Limb (tissue), 2 donors: Measurements from ENCODE around the gene ALOX15B.
"Not testable (repeated sequence)": the region's sequence is repeated elsewhere in the genome, so short reads cannot be mapped to it uniquely, and the experiment has no call there.

Source experiments
- DNase-seq, 2 donors: peaks; one replicate each; pipeline ENCODE4 v3.0.0-alpha.2; 2016; ENCODE audit errors: extremely low spot score in 2 of 2

ALOX15B gene

DNA sequence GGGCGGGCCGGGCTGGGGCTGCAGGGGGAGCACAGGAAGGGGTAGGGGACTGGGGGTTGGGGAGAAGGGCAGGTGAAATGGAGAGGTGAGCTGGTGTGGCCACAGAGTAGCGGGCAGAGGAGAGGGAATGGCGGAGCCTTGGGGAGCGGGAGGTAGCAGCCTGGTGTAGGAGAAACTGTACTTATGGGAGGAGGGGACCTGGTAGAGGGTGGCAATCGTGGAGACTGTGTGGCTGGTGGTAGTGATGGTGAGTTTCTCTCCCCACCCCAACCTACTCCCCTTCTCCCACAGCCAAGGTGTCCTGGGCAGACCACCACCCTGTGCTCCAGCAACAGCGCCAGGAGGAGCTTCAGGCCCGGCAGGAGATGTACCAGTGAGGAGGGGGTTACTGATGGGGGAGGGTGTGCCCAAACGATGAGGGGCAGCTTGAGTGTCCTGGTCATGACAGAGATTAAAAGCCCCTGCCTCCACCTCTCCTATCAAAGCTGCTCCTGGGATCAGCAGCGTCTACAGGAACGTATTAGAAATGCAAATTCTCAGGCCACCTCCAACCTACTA is 831 bp downstream of the ALOX15B start:
- DNase-seq = no peak

DNA sequence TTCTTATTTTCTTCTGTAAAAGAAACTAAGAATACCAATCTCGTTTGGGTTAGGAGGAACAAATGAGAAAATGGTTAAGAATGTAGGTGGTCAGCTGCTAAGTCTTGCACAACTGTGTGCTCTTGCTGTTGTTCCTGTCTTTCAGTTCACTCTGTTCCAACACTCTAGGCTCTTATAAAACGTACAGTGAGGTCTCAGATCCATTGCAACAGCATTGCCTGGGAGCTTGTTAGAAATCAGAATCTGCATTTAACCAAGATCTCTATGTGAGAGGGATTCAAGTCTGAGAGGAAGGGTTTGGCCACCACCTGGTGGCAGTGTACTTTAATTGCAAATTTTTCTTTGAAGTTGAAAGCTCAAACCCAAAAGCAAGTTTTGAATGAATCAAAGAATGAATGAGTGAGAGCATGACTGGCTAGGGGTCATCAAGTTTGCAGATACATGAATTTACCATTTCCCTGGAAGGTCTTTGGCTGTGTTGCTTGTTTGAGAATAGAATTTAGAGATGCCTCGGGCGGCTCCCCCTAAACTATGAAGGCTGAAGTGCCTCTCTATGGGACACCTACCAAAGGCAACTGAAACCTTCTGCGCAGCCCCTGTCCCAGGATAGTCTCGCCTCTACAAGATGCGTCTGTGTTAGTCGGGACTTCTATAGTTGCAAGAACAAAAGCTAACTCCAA is 2.5 kb downstream of the ALOX15B start:
- no peak for DNase-seq

DNA sequence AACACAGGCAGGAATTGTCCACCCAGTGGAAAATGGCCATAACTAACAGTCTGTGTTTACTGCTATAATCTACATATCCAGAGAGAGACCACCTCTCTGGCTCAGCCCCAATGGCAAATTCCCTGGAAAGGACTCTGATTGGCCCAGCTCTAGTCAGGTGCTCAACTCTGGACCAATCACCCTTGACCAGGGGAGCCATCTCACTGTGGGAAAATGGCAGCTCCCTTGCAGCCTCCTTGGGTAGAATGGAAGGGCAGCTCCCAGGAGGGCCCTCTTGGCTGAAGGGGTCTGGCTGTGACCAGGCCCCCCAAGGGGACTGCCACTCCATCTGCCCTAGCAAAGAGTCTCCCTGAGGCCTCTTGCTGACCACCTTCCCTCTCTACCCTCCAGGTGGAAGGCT is 3.1 kb downstream of the ALOX15B start:
- DNase-seq = no peak

DNA sequence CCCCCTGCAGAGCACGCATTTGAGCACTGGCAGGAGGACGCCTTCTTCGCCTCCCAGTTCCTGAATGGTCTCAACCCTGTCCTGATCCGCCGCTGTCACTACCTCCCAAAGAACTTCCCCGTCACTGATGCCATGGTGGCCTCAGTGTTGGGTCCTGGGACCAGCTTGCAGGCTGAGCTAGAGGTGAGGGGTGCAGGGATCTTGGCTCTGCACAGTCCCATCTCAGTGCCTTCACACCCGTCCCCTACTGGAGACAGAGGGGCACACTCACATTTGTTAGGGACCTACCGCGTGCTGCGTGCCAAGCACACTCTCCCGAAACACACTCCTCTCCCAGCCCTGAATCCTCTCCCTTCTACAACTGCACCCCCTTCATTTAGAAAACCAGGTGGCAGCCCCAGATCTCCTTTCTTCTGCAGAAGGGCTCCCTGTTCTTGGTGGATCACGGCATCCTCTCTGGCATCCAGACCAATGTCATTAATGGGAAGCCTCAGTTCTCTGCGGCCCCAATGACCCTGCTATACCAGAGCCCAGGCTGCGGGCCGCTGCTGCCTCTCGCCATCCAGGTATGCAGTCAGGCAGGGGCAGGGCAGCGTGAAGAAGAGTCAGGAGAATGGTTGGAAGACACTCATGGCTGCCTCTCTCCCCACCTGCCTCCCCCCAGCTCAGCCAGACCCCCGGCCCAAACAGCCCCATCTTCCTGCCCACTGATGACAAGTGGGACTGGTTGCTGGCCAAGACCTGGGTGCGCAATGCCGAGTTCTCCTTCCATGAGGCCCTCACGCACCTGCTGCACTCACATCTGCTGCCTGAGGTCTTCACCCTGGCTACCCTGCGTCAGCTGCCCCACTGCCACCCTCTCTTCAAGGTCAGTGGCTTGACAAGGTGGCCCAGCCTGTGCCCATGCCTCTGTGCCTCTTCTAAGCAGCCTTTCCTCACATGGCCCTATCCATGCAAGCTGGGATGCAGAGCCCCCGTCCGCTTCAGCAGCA is 6.3 kb downstream of the ALOX15B start:
- DNase-seq = no peak

DNA sequence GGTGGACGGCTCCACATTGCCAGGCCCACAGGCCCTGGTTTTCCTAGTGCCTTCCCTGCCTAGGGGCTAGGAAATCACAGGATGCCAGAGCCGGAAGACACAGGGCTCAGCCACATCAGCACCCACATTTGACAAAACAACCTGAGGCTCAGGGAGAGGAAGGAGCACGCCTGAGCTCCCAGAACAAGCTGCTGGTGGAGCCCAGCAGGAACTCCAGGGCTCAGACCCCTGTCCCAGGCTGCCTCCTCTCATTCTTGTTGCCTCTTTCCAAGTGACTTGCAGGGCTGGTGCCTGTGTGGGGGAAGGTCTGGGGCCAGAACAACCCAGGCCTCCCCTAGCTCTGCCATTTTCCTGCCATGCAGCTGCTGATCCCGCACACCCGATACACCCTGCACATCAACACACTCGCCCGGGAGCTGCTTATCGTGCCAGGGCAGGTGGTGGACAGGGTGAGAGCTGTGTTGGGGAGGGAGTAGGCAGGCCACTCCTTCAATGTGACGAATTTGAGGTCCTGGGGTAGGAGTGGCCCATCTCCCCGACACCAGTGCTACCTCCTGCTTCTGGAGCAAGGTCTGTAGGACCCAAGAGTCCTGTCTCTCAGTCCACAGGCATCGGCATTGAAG is 7.6 kb downstream of the ALOX15B start:
- no peak for DNase-seq

DNA sequence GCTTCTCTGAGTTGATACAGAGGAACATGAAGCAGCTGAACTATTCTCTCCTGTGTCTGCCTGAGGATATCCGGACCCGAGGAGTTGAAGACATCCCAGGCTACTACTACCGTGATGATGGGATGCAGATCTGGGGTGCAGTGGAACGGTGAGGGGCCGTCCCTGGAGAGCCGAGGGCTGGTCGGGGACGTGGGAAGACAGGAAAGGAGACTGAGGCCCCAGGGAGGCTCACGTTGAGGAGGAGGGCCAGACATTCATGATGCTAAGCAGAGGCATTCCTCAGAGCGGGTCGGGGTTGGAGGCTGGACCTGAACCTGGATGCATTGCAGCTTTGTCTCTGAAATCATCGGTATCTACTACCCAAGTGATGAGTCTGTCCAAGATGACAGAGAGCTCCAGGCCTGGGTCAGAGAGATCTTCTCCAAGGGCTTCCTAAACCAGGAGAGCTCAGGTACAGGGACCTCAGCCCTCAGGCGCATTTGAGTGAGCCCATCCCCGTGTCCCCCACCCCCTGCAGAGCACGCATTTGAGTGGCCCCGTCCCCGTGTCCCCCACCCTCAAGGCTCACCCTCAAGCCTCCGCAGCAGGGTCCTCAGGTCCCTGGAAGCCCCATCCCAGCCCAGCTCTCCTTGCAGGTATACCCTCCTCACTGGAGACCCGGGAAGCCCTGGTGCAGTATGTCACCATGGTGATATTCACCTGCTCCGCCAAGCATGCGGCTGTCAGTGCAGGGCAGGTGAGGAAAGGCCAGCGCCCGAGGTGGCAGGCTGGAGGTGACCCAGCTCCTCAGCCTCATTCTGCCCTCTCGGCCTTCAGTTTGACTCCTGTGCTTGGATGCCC is 8.3 kb downstream of the ALOX15B start:
- DNase-seq = no peak

DNA sequence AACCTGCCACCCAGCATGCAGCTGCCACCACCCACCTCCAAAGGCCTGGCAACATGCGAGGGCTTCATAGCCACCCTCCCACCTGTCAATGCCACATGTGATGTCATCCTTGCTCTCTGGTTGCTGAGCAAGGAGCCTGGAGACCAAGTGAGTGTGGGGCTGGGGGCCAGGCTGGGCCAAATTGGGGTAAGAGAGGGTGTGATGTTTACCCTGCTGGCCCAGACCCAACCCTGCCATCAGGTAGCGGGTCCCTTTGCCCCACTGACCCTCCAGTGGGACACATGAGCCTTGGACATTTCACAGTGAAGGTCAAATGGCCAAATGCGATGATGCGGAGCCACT is 8.9 kb downstream of the ALOX15B start:
- no peak for DNase-seq

DNA sequence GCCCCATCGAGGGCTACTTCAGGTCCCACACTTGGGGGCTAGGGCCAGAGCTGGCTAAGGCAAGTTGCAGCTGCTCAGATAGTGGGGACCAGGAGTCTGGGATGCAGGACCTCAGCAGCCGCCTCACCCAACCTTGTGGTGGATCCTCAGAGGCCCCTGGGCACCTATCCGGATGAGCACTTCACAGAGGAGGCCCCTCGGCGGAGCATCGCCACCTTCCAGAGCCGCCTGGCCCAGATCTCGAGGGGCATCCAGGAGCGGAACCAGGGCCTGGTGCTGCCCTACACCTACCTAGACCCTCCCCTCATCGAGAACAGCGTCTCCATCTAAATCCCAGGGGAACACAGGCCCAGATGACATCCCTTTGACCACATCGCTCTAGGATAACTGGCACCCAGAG is 9.4 kb downstream of the ALOX15B start:
- no peak for DNase-seq

DNA sequence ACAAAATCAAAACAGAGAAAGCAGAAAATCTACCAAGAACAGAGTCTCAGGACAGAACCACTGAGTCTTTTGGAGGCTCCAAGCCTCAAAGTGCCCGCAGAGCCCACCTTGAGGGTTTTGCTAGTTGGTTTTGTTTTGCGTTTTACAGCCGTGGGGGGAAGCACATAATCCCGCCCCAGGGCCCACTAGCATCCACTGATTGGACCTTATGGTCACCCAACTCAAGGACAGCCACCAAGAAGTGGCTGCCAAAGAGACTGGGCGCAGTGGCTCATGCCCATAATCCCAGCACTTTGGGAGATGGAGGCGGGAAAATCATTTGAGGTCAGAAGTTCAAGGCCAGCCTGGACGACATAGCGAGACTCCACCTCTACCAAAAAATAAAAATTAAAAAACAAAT is 9.9 kb downstream of the ALOX15B start:
- DNase-seq = no peak

DNA sequence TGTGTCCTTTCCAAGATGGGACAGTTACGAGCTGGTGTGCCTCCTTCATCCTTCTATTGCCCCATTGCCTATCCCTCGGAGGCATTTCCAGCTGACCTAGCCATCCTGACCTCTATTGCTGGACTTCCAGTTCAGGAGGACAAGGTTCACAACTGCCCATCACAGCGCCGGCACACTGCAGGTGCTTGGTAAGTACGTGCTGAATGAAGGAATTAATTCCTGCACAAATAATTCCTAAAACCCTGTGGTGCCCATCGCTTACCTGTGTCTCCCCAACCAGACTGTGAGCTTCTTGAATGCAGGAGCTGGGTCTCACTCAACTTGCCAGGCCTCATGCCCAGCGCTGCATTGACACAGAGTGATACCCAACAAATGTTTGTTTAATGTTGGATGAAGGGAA is 13.0 kb downstream of the ALOX15B start:
- no peak for DNase-seq

DNA sequence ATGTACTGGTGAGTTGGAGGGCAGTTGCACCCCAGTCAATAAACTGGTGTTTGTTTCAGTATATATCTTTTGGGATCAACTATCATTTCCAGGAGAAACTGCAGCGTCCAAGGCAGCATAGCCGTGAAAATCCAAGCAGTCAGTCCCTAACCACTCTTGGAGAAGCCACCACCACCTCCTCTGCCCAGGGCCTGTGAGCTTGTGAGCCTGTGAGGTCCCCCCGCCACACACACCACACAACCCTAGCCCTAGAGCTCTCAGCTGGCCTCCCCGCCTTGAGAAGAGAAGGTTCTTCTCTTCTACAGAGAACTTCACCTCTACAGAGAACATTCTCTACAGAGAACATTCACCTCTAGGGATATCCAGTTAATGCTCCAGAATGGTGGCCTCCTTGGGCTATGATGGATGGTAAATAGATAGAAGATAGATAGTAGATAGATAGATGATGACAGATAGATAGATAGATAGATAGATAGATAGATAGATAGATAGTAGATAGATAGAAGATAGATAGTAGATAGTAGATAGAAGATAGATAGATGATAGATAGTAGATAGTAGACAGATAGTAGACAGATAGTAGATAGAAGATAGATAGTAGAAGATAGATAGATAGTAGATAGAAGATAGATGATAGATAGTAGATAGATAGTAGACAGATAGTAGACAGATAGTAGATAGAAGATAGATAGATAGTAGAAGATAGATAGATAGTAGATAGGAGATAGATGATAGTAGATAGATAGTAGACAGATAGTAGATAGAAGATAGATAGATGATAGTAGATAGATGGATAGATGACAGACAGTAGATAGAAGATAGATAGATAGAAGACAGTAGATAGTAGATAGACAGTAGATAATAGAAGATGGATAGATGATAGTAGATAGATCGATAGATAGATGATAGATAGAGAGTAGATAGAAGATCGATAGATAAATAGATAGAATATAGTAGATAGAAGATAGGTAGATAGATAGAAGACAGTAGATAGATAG is 13.7 kb downstream of the ALOX15B start:
- DNase-seq = no peak

DNA sequence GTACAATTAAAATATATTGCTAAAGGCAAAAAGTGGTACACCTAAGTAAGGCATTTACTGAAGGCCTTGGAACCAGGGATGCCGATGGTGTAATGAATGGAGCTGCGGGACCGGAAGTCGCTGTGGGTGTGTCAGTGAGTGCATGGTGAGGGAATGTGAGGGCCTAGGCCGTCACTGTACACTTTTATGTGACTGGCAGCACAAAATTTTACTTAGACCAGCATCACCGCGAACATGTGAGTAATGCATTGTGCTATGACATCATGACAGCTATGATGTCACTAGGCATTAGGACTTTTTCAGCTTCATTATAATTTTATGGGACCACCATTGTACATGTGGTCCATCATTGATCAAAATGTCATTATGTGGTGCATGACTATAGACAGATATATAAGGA is 14.7 kb downstream of the ALOX15B start:
- DNase-seq = no peak

DNA sequence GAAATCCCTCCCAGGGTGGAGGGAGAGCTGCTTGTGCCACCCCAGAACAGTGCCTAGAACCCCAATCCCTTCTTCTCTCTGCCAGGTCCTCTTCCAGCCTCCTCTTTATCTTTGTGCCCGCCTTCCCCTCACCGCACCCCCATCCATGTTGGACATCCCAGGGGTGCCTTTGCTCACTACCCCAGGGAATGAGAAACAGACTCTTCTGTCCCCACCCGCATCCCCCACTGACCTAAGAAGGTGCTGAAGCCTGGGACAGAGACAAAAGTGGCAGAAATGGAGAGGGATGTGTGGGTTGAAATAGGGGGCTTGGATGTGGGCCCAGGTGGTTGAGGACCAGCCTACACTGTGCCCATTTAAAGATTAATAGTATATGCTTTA is 17.0 kb downstream of the ALOX15B start:
- no peak for DNase-seq

DNA sequence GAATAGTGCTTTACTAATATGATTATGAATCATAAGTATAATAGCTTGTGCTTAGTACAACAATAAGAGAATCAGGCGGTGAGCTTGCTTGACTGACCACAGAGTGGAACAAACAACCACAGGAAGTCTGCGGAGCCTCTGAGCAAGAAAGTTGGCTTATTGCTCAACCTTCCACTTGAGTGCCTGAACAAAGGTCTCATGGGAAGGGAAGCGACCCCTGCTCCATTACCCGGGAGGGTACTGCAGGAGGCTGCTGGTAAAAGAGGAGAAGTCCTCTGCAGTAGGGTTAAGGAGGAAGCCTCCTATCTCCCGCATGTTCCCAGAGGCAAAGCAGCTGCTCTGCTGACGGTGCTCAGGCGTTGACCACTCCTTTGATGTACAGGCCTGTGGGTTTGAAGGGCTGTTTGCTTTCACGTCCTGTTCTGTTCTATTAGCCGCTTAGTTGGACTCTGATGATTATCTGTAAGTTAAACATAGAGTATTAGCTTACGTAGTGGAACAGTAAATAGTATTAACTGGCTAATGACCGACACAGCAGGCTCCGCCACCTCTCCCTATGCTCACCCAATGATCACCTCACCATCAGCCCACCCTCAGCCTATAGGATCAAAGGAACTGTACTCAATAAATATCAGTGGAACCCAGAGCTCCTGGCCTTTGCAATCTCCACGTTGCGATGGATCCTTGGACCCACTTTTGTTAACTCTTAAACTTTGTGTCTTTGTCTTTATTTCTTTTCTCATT is 17.5 kb downstream of the ALOX15B start:
- no peak for DNase-seq

DNA sequence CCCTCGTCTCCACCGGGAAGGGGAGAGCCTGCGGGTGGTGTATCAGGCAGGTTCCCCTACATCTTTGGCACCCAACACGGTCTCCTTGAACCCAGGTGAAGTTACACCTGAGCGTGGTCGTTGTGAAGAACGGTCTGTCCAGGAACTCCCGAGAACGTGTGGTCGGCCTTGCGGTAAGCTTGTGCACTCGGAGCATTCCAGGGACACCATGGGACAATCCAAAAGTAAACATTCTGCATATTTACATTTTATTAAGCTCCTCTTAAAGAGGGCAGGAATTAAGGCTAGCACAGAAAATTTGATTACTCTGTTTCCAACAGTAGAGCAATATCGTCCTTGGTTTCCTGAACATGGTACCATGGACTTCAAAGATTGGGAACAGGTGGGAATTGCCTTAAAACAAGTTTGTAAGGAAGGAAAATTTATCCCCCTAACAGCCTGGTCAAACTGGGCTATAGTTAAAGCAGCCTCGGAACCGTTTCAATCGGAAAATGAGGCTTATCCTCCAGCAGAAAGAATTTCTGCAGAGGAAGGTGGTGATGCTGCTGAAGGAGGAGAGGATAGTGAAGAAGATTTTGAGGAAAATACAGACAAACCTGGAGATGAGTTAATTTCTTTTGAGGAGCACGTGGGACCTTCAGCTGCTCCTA is 18.2 kb downstream of the ALOX15B start:
- DNase-seq = no peak

DNA sequence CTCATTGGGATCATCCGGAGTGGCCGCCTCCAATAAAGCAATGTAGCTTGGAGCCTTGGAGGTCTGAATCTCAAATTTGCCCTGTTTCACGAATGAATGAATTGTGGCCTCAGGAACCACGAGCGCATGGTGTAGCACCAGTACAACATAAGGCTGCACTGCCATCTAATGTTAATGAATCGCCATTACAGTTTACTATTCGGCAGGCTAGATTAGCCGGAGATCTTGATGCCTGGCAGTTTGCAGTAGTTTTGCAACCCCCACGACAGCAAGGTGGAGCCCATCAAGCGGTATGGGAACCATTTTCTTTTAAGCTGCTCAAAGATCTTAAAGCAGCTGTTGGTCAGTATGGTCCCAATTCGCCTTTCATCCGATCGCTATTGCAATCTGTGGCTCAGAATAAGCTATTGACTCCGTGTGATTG is 18.8 kb downstream of the ALOX15B start:
- peak in 1 of 2 donors; percentile 77 for DNase-seq

DNA sequence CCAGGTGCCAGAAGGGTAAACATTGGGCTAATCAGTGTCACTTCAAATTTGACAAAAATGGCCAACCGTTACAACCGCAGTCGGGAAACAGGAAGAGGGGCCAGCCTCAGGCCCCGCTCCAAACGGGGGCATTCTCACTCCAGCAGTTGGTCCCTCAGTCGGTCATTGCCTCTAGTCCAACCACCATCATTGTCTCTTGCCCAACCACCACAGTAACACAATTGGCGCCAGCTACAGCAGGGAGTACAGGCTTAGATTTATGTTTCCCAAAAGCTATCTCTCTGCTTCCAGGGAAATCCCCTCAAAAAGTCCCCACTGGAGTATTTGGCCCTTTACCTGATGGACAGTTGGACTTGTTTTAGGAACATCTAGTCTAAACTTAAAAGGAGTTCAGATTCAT is 20.3 kb downstream of the ALOX15B start:
- DNase-seq = no peak

DNA sequence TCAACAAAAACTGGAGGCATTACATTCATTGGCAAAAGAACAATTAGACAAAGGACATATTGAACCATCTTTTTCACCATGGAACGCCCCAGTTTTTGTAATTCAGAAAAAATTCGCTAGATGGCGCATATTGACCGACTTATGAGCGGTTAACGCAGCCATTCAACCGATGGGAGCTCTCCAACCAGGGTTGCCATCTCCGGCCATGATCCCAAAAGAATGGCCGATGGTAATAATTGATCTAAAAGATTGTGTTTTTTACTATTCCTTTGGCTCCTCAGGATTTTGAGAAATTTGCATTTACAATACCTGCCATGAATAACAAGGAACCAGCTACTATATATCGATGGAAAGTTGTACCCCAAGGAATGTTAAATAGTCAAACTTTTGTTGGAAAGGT is 21.4 kb downstream of the ALOX15B start:
- peak; percentile 68 to 75 for DNase-seq

DNA sequence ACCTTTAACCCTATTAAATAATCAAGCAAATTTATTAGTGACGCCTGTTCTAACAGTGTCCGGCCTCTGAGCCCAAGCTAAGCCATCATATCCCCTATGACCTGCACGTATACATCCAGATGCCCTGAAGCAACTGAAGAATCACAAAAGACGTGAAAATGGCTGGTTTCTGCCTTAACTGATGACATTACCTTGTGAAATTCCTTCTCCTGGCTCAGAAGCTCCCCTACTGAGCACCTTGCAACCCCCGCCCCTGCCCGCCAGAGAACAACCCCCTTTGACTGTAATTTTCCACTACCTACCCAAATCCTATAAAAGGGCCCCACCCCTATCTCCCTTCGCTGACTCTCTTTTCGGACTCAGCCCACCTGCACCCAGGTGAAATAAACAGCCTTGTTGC is 23.0 kb downstream of the ALOX15B start:
- not testable (repeated sequence) for DNase-seq
